Thyroid gland (tissue), 4 donors: ENCODE data around the gene PYGM.

ENCODE experiments used
- POLR2A ChIP-seq, 2 donors: fragments of 450-650 bp; IDR thresholded peaks; one replicate each; pipeline ENCODE4 v1.6.1; 2017; ENCODE audit warnings: antibody characterized with exemption in 2 of 2, mild to moderate bottlenecking in 2 of 2, moderate library complexity in 1 of 2
- TF ChIP-seq, protein P1 (sequence below), 6 experiments: fragments of 200-600 bp in 3 of 6; fragments of 450-650 bp in 3 of 6; sonication (generic) in 3 of 6; IDR thresholded peaks; one replicate each; pipeline ENCODE4 v1.5.1; 2016 to 2019; ENCODE audit warnings: antibody characterized with exemption in 6 of 6, mild to moderate bottlenecking in 2 of 6, inconsistent platforms in 1 of 6, moderate library complexity in 1 of 6

DNA sequence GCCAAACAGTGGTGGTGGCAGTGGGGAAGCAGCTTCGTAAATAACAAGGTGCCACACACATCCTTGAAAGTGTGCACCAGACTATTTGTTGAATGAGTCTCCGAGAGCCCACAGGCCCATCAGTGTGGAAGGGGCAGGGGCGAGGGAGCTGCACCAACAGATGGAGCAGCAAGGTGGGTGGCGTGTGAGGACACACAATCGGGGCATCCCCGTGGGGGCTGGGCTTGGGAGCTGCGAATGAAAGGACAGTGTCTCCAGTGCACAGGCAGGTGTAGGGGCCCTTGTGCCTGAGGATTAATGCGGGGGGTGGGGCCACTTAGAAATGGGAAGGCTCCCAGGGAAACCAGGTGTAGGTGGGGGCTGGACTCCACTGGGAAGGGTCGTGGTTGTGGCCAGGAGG, 39.6 kb downstream of the PYGM start:
- TF ChIP-seq, protein P1, sequence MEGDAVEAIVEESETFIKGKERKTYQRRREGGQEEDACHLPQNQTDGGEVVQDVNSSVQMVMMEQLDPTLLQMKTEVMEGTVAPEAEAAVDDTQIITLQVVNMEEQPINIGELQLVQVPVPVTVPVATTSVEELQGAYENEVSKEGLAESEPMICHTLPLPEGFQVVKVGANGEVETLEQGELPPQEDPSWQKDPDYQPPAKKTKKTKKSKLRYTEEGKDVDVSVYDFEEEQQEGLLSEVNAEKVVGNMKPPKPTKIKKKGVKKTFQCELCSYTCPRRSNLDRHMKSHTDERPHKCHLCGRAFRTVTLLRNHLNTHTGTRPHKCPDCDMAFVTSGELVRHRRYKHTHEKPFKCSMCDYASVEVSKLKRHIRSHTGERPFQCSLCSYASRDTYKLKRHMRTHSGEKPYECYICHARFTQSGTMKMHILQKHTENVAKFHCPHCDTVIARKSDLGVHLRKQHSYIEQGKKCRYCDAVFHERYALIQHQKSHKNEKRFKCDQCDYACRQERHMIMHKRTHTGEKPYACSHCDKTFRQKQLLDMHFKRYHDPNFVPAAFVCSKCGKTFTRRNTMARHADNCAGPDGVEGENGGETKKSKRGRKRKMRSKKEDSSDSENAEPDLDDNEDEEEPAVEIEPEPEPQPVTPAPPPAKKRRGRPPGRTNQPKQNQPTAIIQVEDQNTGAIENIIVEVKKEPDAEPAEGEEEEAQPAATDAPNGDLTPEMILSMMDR (IDR thresholded peaks at IDR 0.05), result no peak
- no peak for TF ChIP-seq POLR2A (IDR thresholded peaks at IDR 0.05)
